LNCAP (cell line): ENCODE data around the gene NAT14.

ENCODE experiments used
- TF ChIP-seq, protein P1 (sequence below): fragments of 450-650 bp; IDR thresholded peaks from 2 replicates; pipeline ENCODE4 v1.5.1; 2017; ENCODE audit warnings: mild to moderate bottlenecking

Gene NAT14, protein sequence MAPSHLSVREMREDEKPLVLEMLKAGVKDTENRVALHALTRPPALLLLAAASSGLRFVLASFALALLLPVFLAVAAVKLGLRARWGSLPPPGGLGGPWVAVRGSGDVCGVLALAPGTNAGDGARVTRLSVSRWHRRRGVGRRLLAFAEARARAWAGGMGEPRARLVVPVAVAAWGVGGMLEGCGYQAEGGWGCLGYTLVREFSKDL

GRCh38 chr19:55484593-55485438 lies at the start of gene NAT14:
NAT14 (plus strand) TSS chr19:55485188; CDS start chr19:55485709, 521 bp downstream.
- TF ChIP-seq, protein P1, sequence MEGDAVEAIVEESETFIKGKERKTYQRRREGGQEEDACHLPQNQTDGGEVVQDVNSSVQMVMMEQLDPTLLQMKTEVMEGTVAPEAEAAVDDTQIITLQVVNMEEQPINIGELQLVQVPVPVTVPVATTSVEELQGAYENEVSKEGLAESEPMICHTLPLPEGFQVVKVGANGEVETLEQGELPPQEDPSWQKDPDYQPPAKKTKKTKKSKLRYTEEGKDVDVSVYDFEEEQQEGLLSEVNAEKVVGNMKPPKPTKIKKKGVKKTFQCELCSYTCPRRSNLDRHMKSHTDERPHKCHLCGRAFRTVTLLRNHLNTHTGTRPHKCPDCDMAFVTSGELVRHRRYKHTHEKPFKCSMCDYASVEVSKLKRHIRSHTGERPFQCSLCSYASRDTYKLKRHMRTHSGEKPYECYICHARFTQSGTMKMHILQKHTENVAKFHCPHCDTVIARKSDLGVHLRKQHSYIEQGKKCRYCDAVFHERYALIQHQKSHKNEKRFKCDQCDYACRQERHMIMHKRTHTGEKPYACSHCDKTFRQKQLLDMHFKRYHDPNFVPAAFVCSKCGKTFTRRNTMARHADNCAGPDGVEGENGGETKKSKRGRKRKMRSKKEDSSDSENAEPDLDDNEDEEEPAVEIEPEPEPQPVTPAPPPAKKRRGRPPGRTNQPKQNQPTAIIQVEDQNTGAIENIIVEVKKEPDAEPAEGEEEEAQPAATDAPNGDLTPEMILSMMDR: no peak

DNA sequence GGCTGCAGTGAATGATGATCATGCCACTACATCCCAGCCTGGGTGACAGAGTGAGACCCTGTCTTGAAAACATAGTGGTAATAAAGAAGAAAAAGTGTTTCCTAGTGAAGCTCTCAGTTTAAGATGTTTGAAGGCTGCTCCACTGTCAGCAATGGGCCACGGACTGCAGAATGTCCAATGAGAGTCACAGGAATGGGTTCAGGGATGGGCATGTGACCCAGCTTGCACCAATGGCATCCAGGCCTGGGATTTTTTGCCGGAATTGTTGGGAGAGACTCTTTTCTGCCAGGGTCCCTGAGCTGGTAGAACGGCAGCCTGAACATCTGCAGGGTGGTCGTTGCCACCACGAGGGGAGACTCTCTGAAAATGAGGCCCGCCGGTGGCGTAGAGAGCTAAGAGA lies 48.1 kb upstream of the NAT14 start:
- TF ChIP-seq, protein P1: no peak

- TF ChIP-seq, protein P1: no peak
Measured at GRCh38 chr19:55437410-55437809, 47.6 kb upstream of the NAT14 start.

GRCh38 chr19:55439052-55439451 lies 45.9 kb upstream of the NAT14 start:
- TF ChIP-seq, protein P1: no peak

GRCh38 chr19:55440411-55441105 lies 44.4 kb upstream of the NAT14 start:
- TF ChIP-seq, protein P1: no peak

DNA sequence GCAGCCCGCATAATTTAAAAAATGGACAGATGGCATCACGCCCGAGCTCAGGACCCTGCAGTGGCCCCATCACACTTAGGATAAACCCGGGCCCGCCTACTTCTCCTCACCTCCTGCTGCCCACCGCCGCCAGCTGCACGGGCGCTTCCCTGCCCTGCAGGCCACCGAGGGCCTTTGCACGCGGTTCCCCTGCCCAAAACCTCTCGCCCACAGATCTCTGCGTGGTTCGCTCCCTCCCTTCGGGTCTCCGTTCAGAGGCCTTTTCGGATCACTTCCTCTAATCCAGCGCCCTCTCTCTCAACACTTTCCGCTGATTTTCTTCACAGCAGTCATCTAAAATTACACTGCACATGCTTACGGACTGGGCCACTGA lies 43.7 kb upstream of the NAT14 start:
- TF ChIP-seq, protein P1: no peak

DNA sequence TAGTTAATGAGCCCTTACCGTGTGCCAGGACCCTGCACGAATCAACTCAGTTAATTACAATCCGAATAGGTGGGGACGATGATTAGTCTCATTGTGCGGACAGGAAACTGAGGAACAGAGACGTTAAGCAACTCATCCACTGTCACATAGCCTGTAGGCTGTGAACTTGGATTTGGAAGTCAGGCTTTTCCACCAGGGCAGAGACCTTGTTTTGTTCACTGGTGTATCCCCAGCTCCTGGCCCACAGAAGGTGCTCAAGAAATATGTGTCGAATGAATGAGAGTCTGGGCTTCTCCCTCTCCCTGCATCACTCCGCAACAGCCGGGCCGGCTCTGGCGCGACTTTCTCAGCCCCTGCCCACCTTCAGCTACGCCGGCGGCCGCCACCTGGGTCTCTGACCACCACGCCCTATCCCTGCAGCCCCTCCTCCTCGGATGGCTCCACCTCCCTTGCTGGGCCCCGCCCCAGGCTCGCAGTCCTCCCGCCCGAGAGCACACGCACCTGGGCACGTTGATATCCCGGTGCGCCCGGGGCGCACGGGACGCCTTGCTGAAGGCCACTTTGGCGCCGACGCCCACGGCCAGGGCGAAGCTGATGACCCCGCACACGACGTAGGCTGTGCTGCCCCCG lies 43.2 kb upstream of the NAT14 start:
- TF ChIP-seq, protein P1: no peak
